ENCODE measurements around the gene ULBP3. TPM values are rescaled to one million over a fixed set of nuclear protein-coding genes. Genes with fewer than 3 reads are reported as not detected.
"Not testable (repeated sequence)": the region's sequence is repeated elsewhere in the genome, so short reads cannot be mapped to it uniquely, and the experiment has no call there.

ULBP3 gene
- total RNA-seq, 1 donor from 2014 or later: 3.8 TPM

- peak; percentile 17 for ATAC-seq
Measured at GRCh38 chr6:150014623-150015280, 54.2 kb downstream of the ULBP3 start.

- ATAC-seq: not testable (repeated sequence)
Measured at GRCh38 chr6:150013785-150014622, 54.9 kb downstream of the ULBP3 start.

GRCh38 chr6:150012846-150013784 is 55.8 kb downstream of the ULBP3 start:
- not testable (repeated sequence) for ATAC-seq

Other genes starting within 250 kb of the ULBP3 start
- gene LRP11, start 204.8 kb downstream of the ULBP3 start, total RNA-seq: 41.8 TPM
- gene RAET1E, start 171.0 kb downstream of the ULBP3 start, total RNA-seq: 101 TPM
- gene RAET1G, start 146.0 kb downstream of the ULBP3 start, total RNA-seq: 24.7 TPM
- gene ULBP2, start 127.1 kb downstream of the ULBP3 start, total RNA-seq: 5.2 TPM
- 1.2 TPM for gene ULBP1, start 105.2 kb downstream of the ULBP3 start, total RNA-seq
- 30.4 TPM for gene RAET1L, start 43.6 kb downstream of the ULBP3 start, total RNA-seq
- 36.0 TPM for gene PPP1R14C, start 73.9 kb upstream of the ULBP3 start, total RNA-seq

All from esophagus mucosa (tissue), 1 donor.